ENCODE results near the gene UBTD2.
"Not testable (repeated sequence)": the region's sequence is repeated elsewhere in the genome, so short reads cannot be mapped to it uniquely, and the experiment has no call there.

The UBTD2 gene

DNA sequence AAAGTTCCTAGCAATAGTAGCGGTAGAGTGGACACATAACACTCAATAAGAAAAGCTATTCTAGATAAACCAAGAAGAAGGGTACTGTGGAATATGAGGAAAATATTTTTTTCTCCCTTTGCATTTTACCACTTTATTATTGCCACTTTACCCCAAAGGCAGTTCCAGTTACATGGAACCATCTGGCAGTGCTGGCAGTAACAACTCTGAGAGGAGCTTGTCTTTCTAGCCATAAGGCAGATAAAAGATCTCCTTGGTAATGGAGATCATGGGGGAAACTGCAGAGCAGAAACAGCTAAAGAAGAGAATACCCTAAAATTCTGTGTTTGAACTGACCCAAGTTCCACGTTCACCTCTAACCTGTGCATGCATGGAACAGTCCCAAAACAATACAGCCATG lies 38.5 kb downstream of the UBTD2 start:
- DNase-seq = no peak

DNA sequence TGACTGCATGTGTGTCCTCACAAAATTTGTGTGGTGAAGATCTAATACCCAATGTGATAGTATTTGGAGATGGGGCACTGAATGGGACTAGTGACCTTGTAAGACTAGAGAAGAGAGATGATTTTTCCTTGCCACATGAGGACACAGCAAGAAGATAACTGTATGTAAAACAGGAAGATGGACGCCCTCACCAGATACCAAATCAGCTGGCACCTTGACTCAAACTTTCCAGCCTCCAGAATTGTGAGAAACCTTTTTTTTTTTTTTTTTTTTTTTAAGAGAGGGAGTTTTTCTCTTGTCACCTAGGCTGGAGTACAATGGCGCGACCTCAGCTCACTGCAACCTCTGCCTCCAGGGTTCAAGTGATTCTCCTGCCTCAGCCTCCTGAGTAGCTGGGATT lies 40.3 kb downstream of the UBTD2 start:
- DNase-seq = no peak

DNA sequence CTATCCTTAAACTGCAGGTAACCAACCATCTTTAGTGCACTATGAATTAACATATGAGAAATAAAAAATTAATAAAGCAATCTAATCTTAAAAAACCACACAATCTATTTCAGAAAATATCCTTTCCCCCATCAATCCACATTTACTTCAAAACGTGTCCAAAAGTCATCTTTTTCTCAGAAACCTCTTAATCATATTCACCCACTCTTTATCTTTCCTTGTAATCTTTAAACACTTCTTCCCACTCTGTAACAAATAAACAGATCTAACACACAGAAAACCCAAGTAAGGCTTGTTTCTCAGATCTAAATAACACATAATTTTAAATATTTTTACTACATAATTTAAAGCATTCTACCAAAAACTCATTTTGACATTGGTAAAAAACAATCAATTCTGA lies 45.2 kb downstream of the UBTD2 start:
- no peak for DNase-seq

DNA sequence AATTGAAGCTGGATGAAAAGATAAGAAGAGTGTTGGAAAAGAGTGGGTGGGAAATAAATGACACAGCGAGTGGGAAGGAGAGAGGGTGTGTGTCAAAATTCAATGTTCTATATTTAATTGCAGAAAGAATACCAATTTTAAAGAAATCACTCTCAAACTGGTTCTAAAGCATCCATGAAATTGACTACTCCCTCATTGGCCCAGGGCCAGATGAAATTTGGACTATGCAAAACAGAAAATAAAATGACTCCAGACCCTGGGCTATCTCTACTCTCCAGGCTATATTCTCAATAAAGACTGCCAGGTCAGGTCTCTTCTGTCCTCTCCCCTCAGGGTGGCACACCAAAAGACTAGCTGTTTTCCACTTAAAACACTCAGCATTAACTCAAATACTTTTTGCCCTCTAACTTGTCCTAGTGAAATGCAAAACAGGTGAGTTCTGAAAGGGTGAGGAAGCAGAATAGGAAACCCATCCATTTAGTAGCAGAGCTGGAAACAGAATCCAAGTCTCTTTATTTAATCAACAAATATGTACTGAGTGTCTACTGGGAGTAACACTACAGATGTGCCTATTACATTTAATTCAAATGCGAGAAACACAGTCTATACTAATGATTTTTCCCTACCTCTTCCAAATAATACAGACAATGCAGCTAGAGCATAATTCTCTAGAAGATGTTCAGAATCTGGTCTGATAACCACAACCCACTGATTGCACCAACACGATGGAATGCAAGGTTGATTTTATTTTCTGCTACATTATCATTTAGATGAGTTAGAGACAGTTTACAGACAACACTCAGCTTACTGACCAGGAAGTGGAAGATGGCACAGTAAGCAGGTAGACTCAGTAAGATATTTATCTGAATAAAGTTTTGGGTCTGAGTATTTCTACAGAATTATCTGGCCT lies 47.5 kb downstream of the UBTD2 start:
- no peak for DNase-seq

DNA sequence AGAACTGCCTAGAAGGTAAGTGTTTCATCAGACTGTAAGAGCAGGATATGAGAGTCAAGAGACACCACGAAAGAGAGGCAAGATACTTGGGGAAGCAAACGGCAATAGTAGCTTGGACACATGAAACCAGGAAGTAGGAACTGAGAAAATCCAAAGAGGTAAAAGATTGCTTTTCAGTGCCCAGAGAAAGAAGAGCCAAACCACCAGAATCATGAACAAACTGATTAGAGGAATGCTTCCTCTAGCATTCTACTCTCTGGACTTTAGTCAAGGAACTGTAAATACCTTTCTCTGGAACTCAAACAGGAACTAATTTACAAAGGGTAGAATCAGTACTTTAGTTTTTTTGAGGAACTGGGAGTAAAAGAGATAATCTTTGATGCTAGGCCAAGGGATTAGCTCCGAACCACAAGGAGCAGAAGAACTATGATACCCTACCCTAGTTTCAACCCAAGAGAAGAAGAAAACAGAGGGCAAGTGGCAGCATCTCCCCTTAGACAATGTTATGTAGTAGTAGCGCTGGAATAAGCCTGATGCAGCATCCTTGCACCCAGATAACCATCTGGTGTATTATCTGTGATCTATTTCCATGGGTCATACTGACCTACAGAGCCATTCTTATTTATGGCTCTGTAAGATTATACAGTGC lies 48.3 kb downstream of the UBTD2 start:
- no peak for DNase-seq

DNA sequence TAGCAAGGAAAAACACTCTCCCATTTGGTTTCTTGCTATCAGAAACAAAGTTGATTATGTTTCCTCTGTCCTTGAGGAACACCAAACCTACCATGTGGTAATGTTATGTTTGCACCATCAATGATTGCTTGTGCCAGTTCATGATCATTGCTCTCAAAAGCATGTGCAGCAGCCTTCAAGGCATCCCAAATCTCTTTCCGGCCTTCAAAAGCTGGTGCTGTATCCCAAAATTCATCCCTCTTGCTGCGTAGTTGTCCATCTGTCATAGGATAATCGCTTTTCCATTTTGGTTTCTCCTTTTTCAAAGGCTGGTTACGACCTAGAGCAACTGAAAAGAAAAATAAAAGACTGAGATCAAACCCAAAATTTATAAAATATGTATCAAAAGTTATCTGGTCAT lies 49.5 kb downstream of the UBTD2 start:
- DNase-seq = no peak

DNA sequence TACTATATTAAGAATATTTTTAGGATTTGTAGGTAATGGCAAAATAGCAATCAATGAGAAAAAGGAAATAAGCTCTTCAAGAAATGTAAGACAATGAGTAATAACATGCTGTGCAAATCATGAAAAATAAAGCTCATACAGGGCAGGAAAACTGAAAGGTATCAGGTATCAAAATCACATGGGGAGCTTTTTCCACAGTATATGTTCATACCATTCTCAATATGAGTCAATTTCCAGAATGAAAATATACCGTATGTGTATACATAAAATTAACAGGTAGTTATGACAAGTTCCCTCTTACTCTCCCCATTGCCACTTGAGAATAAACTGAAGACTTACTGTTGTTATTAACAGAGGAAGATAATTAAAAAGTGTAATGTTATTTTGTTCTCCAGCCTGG lies 53.7 kb downstream of the UBTD2 start:
- DNase-seq = no peak

DNA sequence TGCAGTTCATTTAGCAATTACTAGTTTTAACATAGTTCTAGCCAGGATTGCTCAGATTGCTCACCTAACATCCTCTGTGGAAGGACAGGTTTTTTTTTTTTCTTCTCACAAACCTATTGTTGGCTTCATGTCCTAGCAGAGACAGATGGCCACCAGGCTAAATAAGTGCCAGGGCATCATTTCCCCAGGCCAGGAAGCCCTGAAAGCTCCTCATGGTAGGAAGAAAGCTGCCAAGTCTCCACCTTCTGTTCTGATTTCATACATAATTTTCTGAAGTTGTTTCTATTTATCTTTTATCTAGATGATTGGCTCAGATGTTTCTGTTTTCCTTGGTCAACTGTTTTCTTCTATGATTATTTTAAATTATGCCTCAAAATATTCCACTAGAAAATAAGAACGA lies 58.6 kb downstream of the UBTD2 start:
- no peak for DNase-seq

DNA sequence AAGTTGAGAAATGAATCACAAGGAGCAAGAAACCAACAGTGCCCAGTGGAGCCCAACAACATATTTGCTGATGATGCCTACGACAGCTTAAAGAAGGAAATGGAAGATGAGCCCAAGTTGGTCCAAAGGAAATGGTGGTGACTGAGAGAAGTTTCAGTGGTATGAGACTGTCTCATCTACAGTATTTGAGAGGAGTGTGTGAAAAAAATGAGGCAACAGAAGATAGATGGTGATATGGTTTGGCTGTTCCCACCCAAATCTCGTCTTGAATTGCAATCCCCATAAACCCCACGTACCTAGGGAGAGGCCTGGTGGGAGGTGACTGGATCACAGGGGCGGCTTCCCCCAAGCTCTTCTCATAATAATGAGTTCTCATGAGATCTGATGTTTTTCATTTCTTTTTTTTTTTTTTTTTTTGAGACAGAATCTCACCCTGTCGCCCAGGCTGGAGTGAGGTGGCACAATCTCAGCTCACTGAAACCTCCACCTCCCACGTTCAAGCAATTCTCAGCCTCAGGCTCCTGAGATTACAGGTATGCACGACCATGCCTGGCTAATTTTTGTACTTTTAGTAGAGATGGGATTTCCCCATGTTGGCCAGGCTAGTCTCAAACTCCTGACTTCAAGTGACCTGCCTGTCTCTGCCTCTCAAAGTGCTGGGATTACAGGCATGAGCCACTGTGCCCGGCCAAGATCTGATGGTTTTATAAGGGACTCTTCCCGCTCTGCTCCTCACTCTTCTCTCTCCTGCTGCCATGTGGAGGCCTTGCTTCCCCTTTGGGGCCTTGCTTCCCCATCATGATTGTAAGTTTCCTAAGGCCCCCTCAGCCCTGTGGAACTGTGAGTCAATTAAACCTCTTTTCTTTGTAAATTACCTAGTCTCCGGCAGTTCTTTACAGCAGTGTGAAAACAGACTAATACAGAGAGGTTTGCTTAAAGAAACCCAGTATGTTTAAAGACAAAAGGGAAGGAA lies 59.4 kb downstream of the UBTD2 start:
- peak; percentile 30 to 47 for DNase-seq

DNA sequence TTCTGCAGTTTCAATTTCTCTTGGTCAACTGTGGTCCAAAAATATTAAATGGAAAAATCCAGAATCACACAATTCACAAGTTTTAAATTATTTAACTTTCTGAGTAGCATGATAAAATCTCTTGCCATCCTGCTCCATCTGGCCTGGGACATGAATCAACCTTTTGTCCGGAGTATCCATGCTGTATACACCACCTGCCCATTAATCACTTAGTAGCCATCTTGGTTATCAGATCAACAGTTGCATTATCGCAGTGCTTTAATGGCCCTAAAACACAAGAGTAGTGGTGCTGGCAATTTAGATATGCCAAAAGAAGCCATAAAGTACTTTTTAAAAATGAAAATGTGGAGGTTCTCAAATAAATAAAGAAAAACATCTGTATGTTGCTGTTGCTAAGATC lies 64.3 kb downstream of the UBTD2 start:
- DNase-seq = no peak

DNA sequence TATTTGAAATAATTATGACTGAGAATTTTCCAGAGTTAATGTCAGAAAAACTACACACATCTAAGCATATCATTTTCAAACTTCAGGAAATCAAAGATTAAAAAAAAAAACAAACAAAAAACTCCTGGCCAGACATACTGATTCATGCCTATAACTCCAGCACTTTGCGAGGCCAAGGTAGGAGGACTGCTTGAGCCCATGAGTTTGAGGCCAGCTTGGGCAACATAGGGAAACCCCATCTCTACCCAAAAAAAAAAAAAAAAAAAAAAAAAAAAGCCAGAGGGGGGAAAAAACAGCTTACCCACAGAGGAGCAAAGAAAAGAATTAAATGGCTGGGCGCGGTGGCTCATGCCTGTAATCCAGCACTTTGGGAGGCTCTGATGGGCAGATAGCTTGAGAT lies 67.2 kb downstream of the UBTD2 start:
- no peak for DNase-seq

DNA sequence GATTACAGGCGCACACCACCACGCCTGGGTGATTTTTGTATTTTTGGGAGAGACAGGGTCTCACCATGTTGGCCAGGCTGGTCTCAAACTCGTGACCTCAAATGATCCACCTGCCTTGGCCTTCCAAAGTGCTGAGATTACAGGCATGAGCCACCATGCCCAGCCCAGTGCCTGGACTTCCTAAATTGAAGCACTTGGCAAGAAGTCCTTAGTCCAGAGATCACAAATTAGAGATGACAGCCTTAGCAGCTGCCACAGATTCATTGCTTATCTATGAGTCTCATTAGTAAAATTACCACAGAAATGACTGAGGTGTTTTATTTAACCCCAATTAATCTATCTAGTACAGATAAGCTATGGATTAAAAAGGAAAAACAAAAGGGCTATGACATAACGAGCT lies 70.4 kb downstream of the UBTD2 start:
- DNase-seq = no peak

DNA sequence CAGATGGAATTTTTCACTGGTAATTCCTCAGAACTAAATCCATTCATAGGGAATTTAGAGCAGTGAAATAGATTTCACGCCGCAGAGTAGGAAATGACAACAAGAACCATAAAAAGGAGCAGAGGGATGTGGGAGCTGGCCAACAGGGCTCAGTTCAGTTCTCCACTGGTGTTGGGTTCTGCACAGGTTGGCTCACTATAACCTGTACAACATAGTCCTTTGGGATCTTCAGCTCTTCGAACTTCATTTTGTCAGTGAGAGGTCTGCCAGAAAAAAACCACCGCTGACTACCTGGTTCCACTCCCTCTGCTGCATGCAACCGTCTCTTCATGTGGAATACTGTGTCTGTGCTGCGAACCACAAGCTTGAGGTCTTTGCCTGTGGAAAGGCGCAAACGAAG lies 71.9 kb downstream of the UBTD2 start:
- DNase-seq = no peak

DNA sequence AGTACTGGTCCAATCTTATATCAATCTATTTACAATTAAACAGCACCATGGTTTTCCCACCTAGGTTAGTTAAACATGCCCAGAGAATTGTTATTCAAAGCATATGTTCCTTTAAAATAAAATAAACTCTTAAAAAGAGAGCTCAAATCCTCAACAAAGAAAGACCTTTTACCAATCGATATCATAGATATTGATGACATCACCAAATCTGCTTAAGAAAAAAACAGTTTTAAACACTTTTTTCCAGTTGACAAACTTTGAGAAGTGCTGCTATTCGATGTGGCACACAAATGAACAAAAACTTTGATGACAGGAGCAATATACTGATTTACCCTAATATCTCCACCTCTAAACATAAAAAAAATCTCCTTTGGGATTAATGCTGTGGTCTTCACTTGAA lies 73.8 kb downstream of the UBTD2 start:
- DNase-seq = no peak

DNA sequence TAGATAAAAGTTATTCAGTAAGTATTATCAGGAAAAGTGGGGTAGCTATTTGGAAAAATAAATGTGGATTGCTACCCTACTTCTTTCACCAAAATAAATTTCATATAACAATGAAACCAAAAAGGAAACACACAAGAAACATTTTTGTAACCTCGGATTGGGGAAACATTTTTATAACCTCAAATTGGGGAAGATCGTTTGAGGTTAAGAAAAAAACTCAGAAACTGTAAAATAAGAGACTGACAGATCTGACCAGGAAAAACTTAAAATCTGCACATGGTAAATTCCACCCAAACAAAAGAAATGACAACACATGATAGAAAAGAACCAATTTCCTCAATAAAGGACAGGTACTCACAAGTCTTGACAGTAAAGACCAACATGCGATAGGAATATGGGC lies 76.1 kb downstream of the UBTD2 start:
- no peak for DNase-seq

DNA sequence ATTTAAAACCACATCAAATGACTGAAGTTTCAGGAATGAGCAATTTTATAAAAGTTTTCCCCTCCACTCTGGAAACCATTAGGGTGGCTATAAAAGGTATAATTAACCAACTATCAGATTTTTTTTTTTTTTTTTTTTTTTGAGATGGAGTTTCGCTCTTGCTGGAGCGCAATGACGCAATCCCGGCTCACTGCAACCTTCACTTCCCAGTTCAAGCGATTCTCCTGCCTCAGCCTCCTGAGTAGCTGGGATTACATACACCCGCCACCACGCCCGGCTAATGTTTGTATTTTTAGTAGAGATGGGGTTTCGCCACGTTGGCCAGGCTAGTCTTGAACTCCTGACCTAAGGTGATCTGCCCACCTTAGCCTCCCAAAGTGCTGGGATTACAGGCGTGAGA lies 77.6 kb downstream of the UBTD2 start:
- DNase-seq = not testable (repeated sequence)

DNA sequence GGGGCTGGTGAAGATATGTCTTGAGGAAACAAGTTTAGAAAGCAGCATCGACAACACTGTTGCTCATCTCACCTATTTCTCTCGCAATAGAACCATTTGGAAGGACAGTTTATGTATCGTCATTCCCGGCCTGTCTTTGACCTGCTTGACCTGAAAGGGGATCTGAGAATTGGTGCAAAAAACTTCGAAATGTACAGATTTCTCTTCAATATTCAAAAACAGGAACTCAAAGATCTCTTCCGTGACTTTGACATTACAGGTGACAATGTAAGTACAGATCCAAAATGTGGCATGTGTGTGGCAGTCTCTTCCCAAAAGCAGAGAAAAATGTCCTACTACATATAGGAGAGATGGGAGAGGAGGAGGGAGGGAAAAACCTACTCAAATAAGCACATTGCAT lies 83.1 kb downstream of the UBTD2 start:
- DNase-seq = no peak

DNA sequence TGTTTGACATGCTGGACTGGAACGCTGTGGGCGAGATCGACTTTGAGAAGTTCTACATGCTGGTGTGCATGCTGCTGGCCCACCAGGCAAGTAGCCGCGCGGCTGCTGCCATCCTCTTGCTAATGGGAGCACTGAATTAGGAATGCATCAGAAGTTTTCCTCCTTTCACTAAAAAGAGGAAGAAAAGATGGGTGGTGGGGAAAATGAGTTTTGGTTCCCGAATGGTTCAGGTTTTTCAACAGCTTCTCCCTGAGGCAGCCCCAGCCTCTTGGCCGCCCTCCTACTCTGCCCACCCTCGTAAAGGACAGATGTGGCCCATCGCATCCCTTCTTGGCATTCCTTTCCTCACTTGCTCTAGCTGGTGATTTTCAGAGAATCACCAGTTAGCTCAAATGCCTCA lies 84.1 kb downstream of the UBTD2 start:
- DNase-seq = no peak

DNA sequence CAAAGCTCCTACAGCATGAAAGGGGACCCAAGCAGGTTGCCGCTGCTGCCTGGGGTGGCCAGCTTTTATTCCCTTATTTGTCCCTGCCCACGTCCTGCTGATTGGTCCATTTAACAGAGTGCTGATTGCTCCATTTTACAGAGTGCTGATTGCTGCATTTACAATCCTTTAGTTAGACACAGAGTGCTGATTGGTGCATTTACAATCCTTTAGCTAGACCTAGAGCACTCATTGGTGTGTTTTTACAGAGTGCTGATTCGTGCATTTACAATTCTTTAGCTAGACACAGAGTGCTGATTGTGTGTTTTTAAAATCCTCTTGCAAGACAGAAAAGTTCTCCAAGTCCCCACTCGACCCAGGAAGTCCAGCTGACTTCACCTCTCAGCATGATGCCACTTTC lies 85.8 kb downstream of the UBTD2 start:
- not testable (repeated sequence) for DNase-seq

DNA sequence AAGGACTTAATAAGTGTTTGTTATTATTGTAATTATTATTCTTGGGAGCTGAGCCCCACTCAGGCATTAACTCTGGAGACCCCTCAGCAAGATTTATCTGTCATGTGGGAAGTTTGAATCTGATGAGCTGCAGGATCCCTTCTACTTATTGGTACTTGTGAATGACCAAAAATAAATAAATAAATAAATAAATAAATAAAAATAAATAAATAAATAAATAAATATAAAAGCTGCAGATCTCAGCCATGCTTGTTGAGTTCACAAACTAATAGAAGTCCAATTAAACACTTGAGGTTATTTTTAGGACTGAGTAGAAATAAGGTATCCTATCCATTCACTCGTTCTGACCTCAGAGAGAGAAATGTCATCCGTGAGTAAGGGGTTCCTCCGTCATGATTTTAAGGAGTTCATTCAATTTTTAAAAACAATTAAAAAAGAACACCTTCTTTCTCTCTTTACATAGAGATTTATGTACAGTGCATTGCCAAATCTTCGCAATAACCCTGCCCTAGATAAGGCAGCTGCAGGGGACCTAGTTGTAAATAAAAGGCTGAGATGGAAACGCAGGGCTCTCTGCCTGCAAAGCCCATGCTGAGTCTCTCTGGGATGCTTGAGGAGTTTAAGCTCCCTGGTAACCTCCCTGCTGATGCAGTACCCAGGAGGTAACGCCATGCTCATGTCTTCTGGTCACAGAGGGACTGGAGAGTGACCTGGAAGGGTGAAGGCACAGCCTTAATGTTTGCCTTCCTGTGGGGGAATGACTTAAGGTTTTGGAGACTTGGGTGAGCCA lies 88.4 kb downstream of the UBTD2 start:
- no peak for DNase-seq

DNA sequence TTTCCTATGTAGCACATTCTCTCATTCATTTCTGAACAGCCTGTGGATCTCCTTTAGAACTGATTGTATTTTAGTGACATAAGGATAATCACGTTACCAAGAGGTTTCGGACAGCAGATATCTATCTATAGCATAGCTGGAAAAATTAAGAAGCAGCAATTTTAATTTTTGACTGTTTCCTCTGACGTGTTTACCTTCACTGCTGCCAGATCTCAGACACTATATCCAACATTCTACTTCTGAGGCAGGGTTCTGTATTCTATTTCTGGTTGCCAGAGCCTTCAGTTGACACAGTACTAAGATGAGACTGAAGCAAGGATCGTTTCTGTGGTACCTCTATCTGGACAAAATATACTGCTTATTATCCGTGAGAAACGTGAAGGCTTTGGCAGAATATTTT lies 89.7 kb downstream of the UBTD2 start, which contains the start of gene EFCAB9:
Gene EFCAB9, plus strand, starts transcription at position 301 of the 400 bp plus-strand sequence. Its CDS starts 1 bp downstream, at position 302.
- no peak for DNase-seq

DNA sequence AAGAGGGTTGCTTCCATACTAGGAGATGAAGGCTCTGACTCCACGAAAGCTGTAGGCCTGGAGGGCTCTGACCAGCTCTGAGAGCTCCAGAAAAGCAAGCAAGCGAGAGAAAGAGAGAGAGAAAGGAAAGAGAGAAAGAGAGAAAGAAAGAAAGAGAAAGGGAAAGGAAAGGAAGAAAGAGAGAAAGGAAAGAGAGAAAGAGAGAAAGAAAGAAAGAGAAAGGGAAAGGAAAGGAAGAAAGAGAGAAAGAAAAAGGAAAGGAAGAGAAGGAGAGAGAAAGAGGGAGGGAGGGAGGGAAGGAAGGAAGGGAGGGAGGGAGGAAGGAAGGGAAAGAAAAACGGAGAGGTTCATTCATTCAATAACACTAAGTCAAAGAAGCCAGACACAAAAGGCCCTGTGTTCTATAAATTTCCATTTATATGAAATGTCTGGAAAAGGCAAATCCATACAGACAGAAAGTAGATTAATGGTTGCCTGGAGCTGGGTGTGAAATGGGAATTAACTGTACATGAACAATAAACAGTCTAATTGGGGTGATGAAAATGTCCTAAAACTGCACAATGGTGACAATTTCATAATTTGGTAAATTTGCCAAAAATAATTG lies 93.8 kb downstream of the UBTD2 start:
- no peak for DNase-seq

All from stimulated activated CD4-positive, alpha-beta T cell treated with anti-CD3 and anti-CD28 coated beads, Interleukin-4, amount 100 ng/mL, for 4 hours (primary cell).